Subcutaneous adipose tissue (tissue), 4 donors: Measurements from ENCODE around the gene LIN7C. TPM values are rescaled to one million over a fixed set of nuclear protein-coding genes. Genes with fewer than 3 reads are reported as not detected.

ENCODE experiments used
- CTCF ChIP-seq: fragments of 450-650 bp; IDR thresholded peaks from one replicate; pipeline ENCODE4 v1.5.1; 2016; ENCODE audit warnings: low read depth, mild to moderate bottlenecking, control low read depth, antibody characterized with exemption, moderate library complexity
- total RNA-seq, 4 donors: library from RNA; depleted of rRNA; stranded (reverse); fragments of >200 nt; gene quantifications; one replicate each; pipeline ENCODE4 v1.1.0, GENCODE V29; 2016

LIN7C gene
- total RNA-seq = 10 to 100 TPM; 26.4 to 50.4 (median 34.0) TPM

GRCh38 chr11:27506200-27507182 is at the start of gene LIN7C:
LIN7C (minus strand) TSS chr11:27506769; CDS start chr11:27506752, 17 bp downstream.
- no peak for TF ChIP-seq CTCF

DNA sequence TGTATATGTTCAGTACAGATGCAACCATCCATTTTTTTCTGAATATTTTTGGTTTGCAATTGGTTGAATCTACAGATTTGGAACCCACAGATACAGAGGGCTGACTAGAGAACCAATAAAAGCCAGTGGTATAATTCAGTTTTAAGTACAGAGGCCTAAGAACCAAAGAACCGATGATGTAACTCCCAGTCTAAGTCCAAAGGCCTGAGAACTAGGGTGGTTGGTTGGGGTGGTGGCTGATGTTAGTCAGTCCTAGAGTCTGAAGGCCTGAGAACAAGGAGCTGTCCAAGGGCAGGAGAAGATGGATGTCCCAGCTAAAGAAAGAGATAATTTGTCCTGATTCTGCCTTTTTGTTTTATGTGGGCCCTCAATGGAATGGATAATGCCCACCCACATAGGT is 48.7 kb upstream of the LIN7C start:
- no peak for TF ChIP-seq CTCF

GRCh38 chr11:27553186-27553585 is 46.6 kb upstream of the LIN7C start:
- no peak for TF ChIP-seq CTCF

- no peak for TF ChIP-seq CTCF
These were observed 45.8 kb upstream of the LIN7C start for GRCh38 chr11:27552341-27552740.

GRCh38 chr11:27551127-27551526 is 44.6 kb upstream of the LIN7C start:
- TF ChIP-seq CTCF = no peak

- TF ChIP-seq CTCF = no peak
These were observed 39.4 kb upstream of the LIN7C start for GRCh38 chr11:27545946-27546345.

- no peak for TF ChIP-seq CTCF
These were observed 38.5 kb upstream of the LIN7C start for GRCh38 chr11:27545035-27545434.
